Measurements from ENCODE around the gene KIAA0753. TPM values are rescaled to one million over a fixed set of nuclear protein-coding genes. Genes with fewer than 3 reads are reported as not detected.

Gene KIAA0753
- polyA plus RNA-seq, 1 of the 3 experiments (the other 2 are of a cell fraction), result 7.2 TPM

DNA sequence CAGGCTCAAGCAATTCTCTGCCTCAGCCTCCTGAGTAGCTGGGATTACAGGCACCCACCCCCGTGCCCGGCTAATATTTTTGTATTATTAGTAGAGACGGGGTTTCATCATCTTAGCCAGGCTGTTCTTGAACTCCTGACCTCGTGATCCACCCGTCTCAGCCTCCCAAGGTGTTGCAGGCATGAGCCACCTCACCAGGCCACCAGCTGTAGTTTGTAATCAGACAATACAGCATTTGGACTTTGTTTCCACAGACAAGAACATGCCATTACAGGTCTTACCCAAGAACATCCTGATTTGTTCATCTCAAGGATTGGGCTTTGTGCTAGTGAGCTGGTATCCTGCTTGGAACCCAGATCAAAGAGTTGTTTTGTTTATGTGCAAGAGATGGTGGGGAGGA is 41.2 kb upstream of the KIAA0753 start:
- Histone ChIP-seq H3K9ac (no peak overlapping the region), H3K4me1 (ENCODE audit: control insufficient read depth in 1 of 2, insufficient read depth in 2 of 2, low read depth in 1 of 2, low read length in 1 of 2) (no peaks in the 10 kb centered on the region), H3K4me2 (no peak overlapping the region), H3K9me3 (no peaks in the 10 kb centered on the region), H3K79me2 (ENCODE audit: insufficient read depth) (no peaks in the 10 kb centered on the region), H2AFZ (ENCODE audit: low read depth) (no peak overlapping the region), H3K36me3 (replicated peaks in 1 of 2; ENCODE audit: control insufficient read depth in 1 of 2, insufficient read depth in 2 of 2, low read length in 1 of 2) (no peaks in the 10 kb centered on the region), H3K9me2 (no peaks in the 10 kb centered on the region), H3K4me3 (ENCODE audit: low read depth in 2 of 2, low read length in 1 of 2) (no peak overlapping the region), H4K20me1 (ENCODE audit: insufficient read depth) (no peaks in the 10 kb centered on the region), H3K27ac (ENCODE audit: low read depth in 2 of 2, low read length in 1 of 2) (no peak overlapping the region), H3K27me3 (ENCODE audit: insufficient read depth) (peaks cover 85% of the 10 kb centered on the region), H3F3A (replicated peaks; ENCODE audit: insufficient read depth) (no peaks in the 10 kb centered on the region)
- ChIA-PET CTCF (interaction anchor here (0.9 to 1.4 kb wide), 2 partner anchors 14 to 16 kb away, joined by 3 to 7 read pairs; no protein-coding TSS in a partner anchor), POLR2A (no interaction called here)
- TF ChIP-seq FOSL2 (IDR thresholded peaks at IDR 0.05; ENCODE audit: borderline replicate concordance, low read depth) (no peak), SMC3 (IDR thresholded peaks at IDR 0.05; ENCODE audit: low read depth, low read length) (no peak), EZH2phosphoT487 (IDR thresholded peaks at IDR 0.05; ENCODE audit: borderline replicate concordance, low read depth) (no peak), NFIC (IDR thresholded peaks at IDR 0.05; ENCODE audit: borderline replicate concordance) (no peak), MEF2A (IDR thresholded peaks at IDR 0.05; ENCODE audit: borderline replicate concordance, low read depth) (no peak), POLR2AphosphoS5 (IDR thresholded peaks at IDR 0.05; ENCODE audit: low read depth, low read length) (no peak), GATA2 (CRISPR knock-in tag; IDR thresholded peaks at IDR 0.05) (no peak)
- TF ChIP-seq, protein P1, sequence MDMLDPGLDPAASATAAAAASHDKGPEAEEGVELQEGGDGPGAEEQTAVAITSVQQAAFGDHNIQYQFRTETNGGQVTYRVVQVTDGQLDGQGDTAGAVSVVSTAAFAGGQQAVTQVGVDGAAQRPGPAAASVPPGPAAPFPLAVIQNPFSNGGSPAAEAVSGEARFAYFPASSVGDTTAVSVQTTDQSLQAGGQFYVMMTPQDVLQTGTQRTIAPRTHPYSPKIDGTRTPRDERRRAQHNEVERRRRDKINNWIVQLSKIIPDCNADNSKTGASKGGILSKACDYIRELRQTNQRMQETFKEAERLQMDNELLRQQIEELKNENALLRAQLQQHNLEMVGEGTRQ (IDR thresholded peaks at IDR 0.05; ENCODE audit: borderline replicate concordance, low read depth, low read length), result no peak
- 13% methylated on average over 5 of the region's 5 CpGs for WGBS (ENCODE audit: low lambda C conversion rate)
- DNase-seq, result no peak

DNA sequence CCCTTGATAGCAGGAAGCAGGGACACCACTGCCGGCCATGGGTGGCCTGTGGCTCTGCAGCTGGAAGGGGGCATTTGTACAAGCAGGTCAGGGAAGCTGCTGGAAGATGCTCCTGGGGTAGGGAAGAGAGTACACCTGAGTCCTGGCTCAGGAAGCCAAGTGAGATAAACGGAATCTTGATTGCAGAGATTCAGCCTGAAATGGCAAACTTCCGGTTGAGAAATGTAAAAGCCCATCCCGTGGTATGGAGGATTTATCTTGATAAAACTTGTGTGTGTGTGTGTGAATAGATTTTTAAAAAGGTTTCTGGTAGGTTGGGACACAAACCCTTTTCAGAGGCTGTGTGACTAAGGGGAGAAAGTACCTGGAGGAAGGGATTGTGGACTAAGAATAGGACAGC is 40.7 kb upstream of the KIAA0753 start:
- CTCF ChIA-PET, result interaction anchor here (1.4 kb wide), 1 partner anchor 15 kb away, joined by 7 read pairs; no protein-coding TSS in a partner anchor

More for the DNA sequence above, 40.7 kb upstream of the KIAA0753 start:
- no peak overlapping the region for H2AFZ ChIP-seq (ENCODE audit: low read depth)
- H4K20me1 ChIP-seq (ENCODE audit: insufficient read depth), result no peaks in the 10 kb centered on the region
- no peak overlapping the region for H3K4me3 ChIP-seq (ENCODE audit: low read depth in 2 of 2, low read length in 1 of 2)
- no peak for DNase-seq
- peaks cover 83% of the 10 kb centered on the region for H3K27me3 ChIP-seq (ENCODE audit: insufficient read depth)
- WGBS (ENCODE audit: low lambda C conversion rate), result 7% methylated on average over 4 of the region's 4 CpGs
- TF ChIP-seq GATA2 (CRISPR knock-in tag; IDR thresholded peaks at IDR 0.05) (no peak), MEF2A (IDR thresholded peaks at IDR 0.05; ENCODE audit: borderline replicate concordance, low read depth) (no peak), FOSL2 (IDR thresholded peaks at IDR 0.05; ENCODE audit: borderline replicate concordance, low read depth) (no peak), POLR2AphosphoS5 (IDR thresholded peaks at IDR 0.05; ENCODE audit: low read depth, low read length) (no peak), YY1 (IDR thresholded peaks at IDR 0.05; ENCODE audit: low read depth) (no peak)
- TF ChIP-seq, protein P2, sequence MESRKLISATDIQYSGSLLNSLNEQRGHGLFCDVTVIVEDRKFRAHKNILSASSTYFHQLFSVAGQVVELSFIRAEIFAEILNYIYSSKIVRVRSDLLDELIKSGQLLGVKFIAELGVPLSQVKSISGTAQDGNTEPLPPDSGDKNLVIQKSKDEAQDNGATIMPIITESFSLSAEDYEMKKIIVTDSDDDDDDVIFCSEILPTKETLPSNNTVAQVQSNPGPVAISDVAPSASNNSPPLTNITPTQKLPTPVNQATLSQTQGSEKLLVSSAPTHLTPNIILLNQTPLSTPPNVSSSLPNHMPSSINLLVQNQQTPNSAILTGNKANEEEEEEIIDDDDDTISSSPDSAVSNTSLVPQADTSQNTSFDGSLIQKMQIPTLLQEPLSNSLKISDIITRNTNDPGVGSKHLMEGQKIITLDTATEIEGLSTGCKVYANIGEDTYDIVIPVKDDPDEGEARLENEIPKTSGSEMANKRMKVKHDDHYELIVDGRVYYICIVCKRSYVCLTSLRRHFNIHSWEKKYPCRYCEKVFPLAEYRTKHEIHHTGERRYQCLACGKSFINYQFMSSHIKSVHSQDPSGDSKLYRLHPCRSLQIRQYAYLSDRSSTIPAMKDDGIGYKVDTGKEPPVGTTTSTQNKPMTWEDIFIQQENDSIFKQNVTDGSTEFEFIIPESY (IDR thresholded peaks at IDR 0.05; ENCODE audit: borderline replicate concordance, low read depth), result no peak
- TF ChIP-seq, protein P3, sequence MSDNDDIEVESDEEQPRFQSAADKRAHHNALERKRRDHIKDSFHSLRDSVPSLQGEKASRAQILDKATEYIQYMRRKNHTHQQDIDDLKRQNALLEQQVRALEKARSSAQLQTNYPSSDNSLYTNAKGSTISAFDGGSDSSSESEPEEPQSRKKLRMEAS (IDR thresholded peaks at IDR 0.05; ENCODE audit: low read depth), result no peak
- no peak overlapping the region for H3K9ac ChIP-seq
- H3K4me2 ChIP-seq, result no peak overlapping the region
- no peaks in the 10 kb centered on the region for H3K9me3 ChIP-seq
- no peaks in the 10 kb centered on the region for H3K9me2 ChIP-seq
- H3K36me3 ChIP-seq (replicated peaks in 1 of 2; ENCODE audit: control insufficient read depth in 1 of 2, insufficient read depth in 2 of 2, low read length in 1 of 2), result no peaks in the 10 kb centered on the region
- H3K4me1 ChIP-seq (ENCODE audit: control insufficient read depth in 1 of 2, insufficient read depth in 2 of 2, low read depth in 1 of 2, low read length in 1 of 2), result no peaks in the 10 kb centered on the region
- H3K27ac ChIP-seq (ENCODE audit: low read depth in 2 of 2, low read length in 1 of 2), result no peak overlapping the region
- POLR2A ChIA-PET, result no interaction called here
- no peaks in the 10 kb centered on the region for H3F3A ChIP-seq (replicated peaks; ENCODE audit: insufficient read depth)
- no peaks in the 10 kb centered on the region for H3K79me2 ChIP-seq (ENCODE audit: insufficient read depth)

Data from SK-N-SH (cell line).